ENCODE measurements around the gene RPS15. TPM values are rescaled to one million over a fixed set of nuclear protein-coding genes. Genes with fewer than 3 reads are reported as not detected.

The RPS15 gene
- total and polyA plus RNA-seq, 4 donors: 296 to 954 (median 414) TPM

- Histone ChIP-seq H3K9me3 (ENCODE audit: control insufficient read depth in 4 of 4, low read length in 3 of 4) (no peaks in the 10 kb centered on the region), H3K36me3 (ENCODE audit: control insufficient read depth in 4 of 4, insufficient read depth in 3 of 4, low read depth in 1 of 4, low read length in 3 of 4) (no peaks in the 10 kb centered on the region), H3K4me1 (ENCODE audit: control insufficient read depth in 4 of 4, insufficient read depth in 4 of 4, low read length in 3 of 4) (peaks cover 30 to 69% (median 44%) of the 10 kb centered on the region in 4 donors), H3K27ac (ENCODE audit: low read depth in 1 of 2, low read length in 2 of 2) (no peak overlapping the region), H3K9ac (ENCODE audit: low read depth in 1 of 2, low read length in 2 of 2) (no peak overlapping the region), H3K27me3 (ENCODE audit: control insufficient read depth in 4 of 4, insufficient read depth in 4 of 4, low read length in 3 of 4) (peaks cover 0 to 11% (median 7%) of the 10 kb centered on the region in 4 donors), H3K4me3 (ENCODE audit: low read depth in 1 of 3, low read length in 3 of 3) (peak overlapping the region in 1 of 3 donors; percentile 50)
- WGBS: 3% methylated on average over 117 of the region's 117 CpGs
- no peak for TF ChIP-seq JUND (IDR thresholded peaks at IDR 0.05)
- no peak for DNase-seq (ENCODE audit: low spot score)
Observed at GRCh38 chr19:1469255-1470054, 31.3 kb downstream of the RPS15 start.

GRCh38 chr19:1470055-1470304 lies 31.8 kb downstream of the RPS15 start:
- Histone ChIP-seq H3K9me3 (ENCODE audit: control insufficient read depth in 4 of 4, low read length in 3 of 4) (no peaks in the 10 kb centered on the region), H3K4me1 (ENCODE audit: control insufficient read depth in 4 of 4, insufficient read depth in 4 of 4, low read length in 3 of 4) (peaks cover 30 to 69% (median 44%) of the 10 kb centered on the region in 4 donors), H3K36me3 (ENCODE audit: control insufficient read depth in 4 of 4, insufficient read depth in 3 of 4, low read depth in 1 of 4, low read length in 3 of 4) (peaks cover 0 to 4% (median 0%) of the 10 kb centered on the region in 4 donors), H3K9ac (ENCODE audit: low read depth in 1 of 2, low read length in 2 of 2) (no peak overlapping the region), H3K27me3 (ENCODE audit: control insufficient read depth in 4 of 4, insufficient read depth in 4 of 4, low read length in 3 of 4) (peaks cover 0 to 11% (median 7%) of the 10 kb centered on the region in 4 donors), H3K4me3 (ENCODE audit: low read depth in 1 of 3, low read length in 3 of 3) (peak overlapping the region in 1 of 3 donors; percentile 50), H3K27ac (ENCODE audit: low read depth in 1 of 2, low read length in 2 of 2) (no peak overlapping the region)
- DNase-seq (ENCODE audit: low spot score): no peak
- WGBS: 6% methylated on average over 22 of the region's 22 CpGs
- TF ChIP-seq RXRA (IDR thresholded peaks at IDR 0.05): no peak
- no peak for TF ChIP-seq YY1 (IDR thresholded peaks at IDR 0.05)
- no peak for TF ChIP-seq FOXA1 (IDR thresholded peaks at IDR 0.05)
- no peak for TF ChIP-seq ZBTB33 (IDR thresholded peaks at IDR 0.05)
- no peak for TF ChIP-seq MAX (IDR thresholded peaks at IDR 0.05)
- no peak for TF ChIP-seq CTCF (IDR thresholded peaks at IDR 0.05; ENCODE audit: low read depth, low read length, missing input control)
- TF ChIP-seq RAD21 (IDR thresholded peaks at IDR 0.05): no peak
- no peak for TF ChIP-seq ATF3 (IDR thresholded peaks at IDR 0.05)
- no peak for TF ChIP-seq HNF4A (conservative IDR thresholded peaks at IDR 0.05)
- no peak for TF ChIP-seq NR2F2 (IDR thresholded peaks at IDR 0.05)
- TF ChIP-seq REST (IDR thresholded peaks at IDR 0.05): no peak
- TF ChIP-seq JUND (IDR thresholded peaks at IDR 0.05): no peak
- TF ChIP-seq FOXA2 (IDR thresholded peaks at IDR 0.05): no peak
- TF ChIP-seq SP1 (IDR thresholded peaks at IDR 0.05): no peak
- TF ChIP-seq GABPA (IDR thresholded peaks at IDR 0.05 in 1 of 2, conservative IDR thresholded peaks at IDR 0.05 in 1 of 2): no peak
- TF ChIP-seq EGR1 (IDR thresholded peaks at IDR 0.05; ENCODE audit: low read depth in 2 of 2): no peak
- TF ChIP-seq TAF1 (conservative IDR thresholded peaks at IDR 0.05): no peak
